Amniotic epithelial cell (primary cell): ENCODE results near the gene IL16.
A peak's percentile ranks its signal among the peaks of the same experiment; 100 is the strongest.

Experiments
- DNase-seq: peaks from one replicate; pipeline ENCODE4 v3.0.0-alpha.2; 2010; ENCODE audit warnings: low read depth

IL16 gene

DNA sequence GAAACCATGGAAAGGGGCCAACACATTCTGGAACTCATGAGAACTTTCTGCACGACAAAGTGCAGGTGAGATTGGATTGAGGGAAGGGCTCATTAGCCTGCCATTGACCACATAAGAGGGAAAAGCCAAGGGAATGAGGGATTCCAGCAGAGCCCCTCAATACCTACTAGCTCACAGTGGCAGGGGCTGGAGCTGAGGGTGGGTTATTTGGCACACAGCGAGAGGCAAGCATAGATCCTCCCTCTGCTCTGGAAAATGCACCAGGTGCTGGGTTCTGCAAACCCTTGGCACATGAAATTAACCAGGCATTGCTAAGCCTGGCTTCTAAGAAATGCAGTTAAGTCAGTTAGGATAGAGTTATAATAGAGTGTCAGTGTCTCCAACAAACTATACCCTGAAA lies 60.8 kb downstream of the IL16 start:
- no peak for DNase-seq

DNA sequence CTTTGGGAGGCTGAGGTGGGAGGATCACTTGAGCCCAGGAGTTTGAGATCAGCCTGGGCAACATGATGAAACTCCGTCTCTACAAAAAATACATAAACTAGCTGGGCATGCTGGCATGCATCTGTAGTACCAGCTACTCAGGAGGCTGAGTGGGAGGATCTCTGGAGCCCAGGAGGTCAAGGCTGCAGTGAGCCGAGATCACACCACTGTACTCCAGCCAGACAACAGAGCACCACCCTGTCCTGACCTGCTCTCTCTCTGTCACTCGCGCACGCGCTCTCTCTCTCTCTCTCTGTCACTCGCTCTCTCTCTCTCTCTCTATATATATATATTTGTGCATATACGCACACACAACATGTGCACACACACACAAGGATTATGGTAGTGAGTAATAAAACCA lies 61.8 kb downstream of the IL16 start:
- DNase-seq = no peak

DNA sequence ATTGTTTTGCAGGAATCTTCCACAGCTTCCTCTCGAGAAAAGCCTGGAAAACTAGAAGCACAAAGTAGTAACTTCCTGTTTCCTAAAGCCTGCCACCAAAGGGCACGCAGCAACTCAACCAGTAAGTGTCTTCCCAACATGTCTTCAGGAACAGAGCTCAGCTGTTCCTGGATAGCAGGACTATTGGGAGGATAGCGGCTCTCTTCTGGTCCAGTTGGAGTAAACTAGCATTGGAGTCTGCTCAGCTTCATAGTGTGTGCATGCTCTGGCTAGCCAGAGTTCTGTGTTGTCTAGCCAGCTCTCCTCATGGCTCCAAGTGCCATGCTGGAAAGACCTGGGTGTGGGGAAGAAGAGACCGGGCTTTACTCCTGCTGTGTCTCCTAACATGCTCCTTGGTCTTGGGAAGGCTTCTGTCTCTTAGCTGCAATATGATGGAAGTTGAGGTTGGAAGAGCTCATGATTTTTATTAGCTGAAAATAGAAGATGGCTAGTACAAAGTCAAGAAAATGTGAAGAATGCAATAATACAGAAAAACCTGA lies 63.1 kb downstream of the IL16 start:
- DNase-seq = no peak

DNA sequence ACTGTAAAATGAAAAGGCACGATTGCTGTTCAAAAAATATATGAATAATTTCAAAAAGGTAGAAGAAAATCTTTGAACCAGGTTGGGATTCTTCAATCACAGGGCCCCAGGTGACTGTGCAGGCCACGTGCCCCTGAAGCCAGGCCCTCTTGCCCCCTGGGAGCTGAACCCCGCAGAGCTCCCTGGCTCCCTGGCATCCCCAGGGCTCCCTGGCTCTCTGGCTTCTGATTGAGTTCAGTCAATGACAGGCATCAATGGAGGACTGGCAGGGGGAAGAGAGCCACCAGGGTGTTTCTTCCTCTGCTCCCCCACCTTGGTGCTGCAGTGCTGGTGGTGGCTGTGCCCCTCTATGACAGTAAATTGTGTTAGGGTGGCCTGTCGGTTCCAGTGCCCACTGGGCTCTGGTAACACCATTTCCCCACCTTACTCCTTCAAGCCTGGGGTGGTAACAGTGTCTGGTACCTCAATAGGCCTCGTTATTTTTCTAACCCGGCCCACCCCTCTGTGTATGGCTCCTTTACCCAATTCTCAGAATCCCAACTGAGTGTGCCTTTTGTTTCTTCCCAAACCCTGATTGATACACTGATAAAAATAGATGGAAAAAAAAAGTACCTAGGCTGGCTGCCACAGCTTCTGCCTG lies 64.6 kb downstream of the IL16 start:
- DNase-seq = no peak

DNA sequence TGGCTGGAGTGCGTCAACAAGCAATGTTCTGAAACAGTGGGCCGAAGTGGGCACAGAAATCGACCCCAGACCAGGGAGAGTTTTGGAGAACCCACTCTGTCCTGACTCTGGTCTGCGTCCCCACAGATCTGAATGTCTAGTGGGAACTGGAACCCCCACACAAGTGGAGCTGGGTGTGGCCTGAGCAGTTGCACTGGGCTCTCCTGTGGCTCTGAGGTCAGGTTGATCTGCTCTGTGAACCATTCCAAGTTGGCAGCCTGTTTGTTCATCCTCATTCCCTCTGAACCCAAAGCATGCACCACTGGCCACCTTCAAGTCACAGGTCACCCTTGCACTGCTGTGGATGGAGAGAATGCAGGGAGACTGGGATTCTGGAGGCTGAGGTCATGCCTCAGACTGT lies 66.8 kb downstream of the IL16 start:
- DNase-seq = no peak

DNA sequence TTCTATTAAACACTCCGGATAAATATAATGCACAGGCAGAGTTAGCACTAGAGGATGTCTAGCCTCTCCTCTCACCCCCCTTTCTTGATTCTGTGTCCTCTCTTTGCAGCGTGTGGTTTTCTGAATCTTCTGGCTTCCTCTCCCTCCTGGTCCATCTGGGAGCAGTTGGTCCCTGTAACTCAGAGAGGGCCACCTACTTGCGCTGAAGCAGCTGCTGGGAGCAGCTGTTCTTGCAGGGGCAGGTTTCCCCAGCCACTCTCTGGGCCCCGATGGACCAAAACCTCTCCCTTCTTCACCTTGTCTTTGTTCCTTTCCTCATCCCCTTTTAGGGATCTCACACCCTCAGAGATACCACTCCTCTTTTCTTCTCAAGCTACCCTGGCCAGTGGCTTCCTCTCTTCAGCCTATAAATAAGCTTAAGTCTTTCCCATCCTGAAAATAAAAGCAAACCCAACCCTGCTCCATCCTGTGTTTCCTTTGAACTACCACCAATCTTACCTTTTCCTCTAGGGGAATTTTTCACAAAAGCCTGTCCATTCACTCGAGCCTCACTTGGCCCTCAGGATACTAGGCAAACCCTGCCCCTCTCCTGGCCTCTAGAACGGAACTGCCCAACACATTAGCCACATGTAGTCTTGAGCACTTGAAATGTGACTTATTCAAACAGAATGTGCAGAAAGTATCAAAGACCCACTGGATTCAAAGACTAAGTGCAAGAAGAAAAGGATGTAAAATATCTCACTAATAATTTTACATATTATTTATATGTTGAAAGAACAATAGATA lies 67.6 kb downstream of the IL16 start:
- DNase-seq = no peak

DNA sequence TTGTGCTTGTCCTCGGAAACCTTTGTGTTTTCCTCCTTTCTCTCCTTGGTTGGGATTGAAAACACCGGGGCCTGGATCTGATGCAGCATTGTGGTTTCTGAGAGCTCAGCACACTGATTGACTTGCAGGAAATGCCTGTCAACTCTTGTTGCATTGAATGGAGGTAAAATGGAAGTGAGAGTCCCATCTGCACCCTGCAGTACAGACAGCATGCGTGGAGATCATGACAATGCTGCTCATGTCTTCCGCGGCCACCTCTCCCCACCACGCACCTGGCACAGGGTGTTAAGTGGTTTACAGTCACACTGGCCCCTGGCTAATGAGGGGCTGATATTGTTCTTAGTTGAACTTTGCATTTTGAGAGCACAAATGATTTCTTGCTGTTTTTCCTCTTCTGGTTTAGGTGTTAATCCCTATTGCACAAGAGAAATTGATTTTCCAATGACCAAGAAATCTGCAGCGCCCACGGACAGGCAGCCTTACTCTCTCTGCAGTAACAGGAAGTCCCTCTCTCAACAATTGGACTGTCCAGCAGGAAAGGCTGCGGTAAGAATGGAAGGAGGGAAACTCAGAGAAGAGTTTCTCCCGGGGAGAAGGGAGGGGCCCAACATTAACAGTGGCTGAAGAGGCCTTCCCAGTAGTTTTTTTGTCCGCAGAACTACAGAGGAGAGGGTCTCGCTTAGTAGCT lies 68.7 kb downstream of the IL16 start:
- no peak for DNase-seq

DNA sequence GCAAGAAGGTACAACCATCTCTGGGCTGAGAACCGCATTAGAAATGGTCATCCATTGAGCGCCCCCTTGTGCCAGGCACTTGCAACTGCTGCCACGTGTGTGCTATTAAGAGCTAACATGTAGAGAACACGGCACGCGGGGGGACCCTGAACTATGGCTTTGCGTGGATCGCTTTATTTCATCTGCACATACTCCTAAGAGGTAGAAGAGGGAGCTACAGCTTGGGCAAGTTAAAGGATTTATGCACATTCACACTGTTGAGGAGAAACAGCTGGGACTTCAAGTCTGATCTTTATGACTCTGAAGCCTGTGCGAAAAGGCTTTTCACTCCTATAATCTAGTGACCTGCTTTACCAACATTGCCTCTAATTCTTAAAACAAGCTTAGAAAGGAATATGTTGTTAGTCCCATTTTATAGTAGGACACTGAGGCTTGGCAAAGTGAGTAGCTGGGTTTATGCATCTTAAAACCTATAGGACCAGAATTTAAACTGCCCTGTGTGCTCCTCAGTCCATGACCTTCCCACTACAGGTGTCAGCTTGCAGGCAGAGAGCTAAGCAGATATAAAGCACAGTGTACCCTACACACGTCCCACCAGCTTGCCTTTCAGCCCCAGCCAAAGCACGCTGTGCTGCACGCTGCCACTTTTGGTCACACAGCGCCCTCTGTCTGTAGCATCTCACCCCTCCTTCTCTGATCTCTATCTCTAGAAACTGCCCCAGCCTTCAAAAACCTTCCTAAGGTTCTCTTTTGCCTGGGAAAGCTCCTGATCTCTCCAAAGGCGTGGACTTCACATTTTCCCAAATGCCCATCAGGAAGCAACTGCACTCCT lies 69.5 kb downstream of the IL16 start:
- DNase-seq = peak; percentile 68

DNA sequence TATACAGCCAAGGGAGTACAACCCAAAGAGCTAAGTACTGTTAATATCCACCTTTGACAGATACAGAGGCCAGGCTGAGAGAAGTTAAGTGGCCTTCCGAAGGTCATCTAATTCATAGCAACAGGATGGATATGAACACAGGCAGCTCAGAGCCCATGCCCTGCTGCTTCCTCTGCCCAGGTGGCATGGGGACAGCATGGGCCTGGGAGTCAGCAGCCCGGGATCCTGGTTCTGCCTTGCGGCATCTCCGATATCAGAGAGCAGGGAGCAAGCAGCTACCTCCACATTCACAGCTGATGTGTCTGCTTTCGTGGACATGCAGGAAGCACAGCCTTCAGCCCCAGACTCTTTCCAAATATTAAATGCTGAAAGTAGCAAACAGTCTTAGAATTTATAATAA lies 71.7 kb downstream of the IL16 start:
- no peak for DNase-seq

DNA sequence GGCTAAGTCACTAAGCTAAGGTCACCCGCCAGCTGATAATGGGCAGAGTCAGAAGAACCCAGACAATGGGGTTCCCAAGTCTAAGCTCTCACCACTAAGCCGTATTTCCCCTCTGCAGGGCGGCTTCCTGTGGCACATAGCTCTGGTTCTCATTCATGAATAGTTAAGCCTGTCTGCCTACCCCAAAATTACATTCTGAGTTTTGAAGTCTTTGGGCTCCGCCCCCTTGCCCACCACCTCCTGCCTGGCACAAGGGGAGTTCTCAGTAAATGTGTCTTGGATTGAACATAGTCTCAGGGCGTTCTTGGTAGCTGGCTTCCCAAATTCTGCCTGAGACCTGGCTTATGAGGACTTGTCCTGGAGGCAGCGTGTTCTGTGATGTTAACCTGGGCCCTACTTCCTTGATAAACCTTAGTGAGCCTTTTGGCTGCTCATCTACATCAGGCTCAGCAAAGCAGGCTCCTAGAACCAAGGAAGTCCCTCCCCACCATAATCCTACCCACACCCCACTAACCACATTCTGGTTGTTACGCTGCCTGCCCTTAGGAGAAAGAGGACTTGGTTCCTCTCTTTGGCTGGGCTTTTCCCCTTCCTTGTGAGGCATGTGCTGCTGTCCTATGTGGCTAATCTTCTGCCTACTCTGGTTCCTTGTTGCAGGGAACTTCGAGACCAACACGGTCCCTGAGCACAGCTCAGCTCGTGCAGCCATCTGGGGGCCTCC lies 72.4 kb downstream of the IL16 start:
- no peak for DNase-seq

DNA sequence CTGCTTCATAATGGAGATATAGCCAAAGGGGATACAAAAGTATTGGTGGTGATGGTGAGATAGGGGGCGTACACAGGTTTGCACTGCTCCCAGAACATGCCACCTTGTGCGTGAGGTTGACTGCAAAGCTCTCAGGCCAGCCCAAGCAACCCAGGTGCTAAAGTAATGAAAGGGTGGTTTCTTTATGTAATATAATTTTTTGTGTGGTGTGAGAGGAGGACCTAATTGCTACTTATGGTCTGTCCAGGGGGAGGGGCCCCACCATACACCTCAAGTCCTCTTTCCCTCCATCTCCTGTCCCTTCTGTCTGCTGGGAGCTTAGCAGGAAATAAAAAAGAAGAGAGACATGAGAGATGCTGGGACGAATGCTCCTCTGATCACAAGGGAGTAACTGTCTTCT lies 73.5 kb downstream of the IL16 start:
- DNase-seq = no peak

DNA sequence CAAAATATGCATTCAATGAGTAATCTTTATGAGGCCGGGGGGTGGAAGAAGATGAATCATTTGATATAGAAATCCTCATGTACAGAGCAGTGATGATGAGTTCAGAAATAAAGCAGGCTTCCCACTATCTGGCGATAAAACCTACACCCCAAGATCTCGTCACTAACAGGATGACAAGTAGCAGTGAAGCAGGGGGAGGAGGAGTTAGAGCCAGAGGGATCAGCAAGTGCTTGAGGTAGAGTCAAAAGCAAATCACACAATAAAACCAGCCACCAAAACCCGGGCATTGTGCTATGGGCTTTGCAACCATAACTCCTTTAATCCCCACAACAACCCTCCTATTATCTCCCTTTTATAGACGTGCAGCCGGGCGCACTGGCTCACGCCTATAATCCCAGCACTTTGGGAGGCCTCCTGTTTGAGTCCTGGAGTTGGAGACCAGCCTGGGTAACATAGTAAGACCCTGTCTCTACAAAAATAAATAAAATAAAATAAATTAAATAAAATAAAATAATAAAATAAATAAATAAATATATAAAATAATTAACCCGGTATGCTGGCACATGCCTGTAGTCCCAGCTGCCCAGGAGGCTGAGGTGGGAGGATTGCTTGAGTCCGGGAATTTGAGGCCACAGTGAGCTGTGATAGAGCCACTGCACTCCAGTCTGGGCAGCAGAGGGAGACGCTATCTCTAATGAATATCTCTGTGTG lies 74.3 kb downstream of the IL16 start:
- peak; percentile 61 for DNase-seq

DNA sequence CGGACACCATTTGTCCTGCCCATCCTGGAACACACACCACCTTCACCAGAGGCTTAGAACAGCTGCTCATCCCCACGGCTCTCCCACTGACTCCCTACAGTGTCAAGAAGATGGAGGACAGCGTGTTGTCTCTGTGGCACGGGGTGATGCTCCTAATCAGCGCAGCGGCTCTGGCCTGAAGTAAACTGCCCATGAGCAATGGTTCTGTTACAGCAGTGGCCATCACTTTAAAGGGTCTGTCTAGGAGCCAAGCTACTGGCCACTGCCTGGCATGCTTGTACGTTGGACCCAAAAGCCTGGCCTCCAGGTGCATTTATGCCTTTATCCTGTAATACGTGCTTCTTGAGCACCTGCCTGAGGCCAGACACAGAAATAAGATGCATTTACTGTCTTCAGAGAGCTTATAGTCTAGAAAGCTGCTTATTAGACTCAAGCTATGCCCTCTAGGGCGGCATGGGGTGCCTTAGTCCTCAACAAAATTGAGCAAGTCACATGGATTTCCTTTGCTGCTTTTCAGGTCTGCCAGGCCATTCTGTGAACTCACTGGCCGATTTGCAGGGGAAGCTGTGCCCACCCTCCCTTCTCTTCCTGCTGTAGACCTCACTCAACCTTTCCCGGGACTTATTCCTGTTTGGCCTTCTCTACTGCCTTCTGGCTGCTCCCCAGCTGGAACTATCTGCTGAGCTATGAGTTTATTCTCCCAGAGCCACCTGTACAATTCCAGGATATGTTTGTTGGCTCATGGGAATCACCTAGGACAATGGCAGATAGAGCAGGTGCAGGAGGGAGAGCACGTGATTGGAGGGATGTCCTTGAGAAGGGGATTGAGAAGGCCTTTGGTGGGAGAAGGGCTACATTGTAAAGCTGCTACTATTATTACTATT lies 75.3 kb downstream of the IL16 start:
- no peak for DNase-seq

DNA sequence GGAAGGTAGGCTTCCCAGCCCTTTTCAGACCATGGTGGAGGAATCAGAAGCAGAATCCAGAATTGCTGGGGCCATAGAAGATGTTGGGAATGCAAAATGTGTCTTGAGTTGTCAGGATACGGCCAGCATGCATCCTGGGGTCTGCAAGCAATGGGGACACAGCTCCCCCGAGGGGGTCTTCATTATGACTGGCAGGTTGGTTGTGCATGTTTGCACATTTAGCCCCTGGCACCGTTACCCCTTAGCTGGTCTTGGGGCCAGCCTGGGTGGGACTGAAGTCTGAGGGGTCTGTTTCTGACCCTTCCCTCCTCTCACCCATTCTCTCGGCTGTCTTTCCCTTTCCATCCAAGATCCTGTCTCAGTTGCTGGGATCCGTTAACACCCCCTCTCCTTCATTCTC lies 76.5 kb downstream of the IL16 start:
- no peak for DNase-seq

DNA sequence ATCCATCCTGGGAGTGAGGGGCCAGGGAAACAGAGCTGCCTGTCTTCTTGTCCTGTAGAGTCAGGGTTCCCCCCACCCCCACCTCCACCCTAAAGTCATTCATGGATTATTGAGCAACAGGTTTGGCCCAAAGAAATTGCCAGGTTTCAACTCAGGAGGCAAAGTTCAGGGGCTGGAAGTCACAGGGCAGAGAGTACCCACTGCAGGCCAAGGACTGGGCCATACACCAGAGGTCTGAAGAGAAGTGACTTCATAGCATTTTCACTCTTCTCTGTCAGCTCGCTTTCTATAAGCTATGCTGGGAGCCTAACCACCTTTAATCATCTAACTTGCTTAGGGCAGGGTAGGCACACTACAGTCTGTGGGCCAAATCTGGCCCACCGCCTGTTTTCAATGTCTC lies 77.2 kb downstream of the IL16 start:
- DNase-seq = no peak

DNA sequence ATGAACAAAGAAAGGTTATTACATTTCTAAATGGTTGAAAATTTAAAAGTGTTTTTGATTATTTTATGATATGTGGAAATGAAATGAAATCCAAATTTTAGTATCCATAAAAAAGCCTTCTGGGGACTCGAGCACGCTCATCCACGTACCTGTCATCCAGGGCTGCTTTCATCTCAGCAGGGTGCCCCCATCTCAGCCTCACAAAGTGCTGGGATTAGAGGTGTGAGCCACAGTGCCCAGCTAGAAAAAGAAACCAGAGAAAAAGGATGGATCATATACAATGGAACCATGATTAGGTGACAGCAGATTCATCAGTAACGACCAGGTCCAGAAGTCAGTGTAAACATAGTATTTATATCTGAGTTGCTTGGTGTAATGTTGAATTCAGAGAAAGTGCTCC lies 77.6 kb downstream of the IL16 start:
- DNase-seq = no peak

DNA sequence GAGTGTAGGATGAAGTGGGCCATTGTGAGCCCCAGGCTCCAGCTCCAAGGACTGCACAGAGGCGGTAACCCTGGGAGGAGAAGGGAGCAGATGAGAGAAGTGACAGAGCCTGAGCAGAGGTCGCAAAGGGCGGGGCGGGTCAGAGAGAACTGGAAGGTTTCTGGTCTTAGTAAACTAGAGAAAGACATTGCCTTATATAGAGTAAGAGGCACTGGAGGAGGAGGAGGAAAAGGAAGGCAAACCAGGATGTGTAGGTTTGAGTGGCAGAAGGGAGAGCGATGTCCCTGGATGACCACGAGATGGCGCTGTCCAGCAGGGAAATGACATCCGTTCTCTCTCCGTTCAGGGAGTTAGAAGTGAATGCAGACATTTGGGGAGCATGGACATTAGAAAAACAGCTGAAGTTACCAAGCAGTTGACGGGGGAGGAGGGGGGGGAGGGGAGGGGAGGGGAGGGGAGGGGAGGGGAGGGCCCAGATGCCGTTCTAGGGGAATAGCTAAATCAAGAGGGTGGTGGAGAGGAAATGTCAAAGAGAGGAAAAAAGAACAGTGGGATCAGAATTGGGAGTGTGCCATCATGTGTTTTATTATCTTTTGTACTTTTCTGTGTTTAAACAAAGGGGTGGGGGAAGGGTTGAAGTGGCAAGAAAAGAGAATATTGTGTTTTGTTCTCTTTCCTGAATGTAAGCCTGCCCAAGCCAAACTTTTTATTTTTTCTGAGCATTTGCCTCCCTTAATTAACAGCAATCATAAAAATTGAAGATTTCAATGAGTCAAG lies 78.4 kb downstream of the IL16 start:
- peak; percentile 81 for DNase-seq

DNA sequence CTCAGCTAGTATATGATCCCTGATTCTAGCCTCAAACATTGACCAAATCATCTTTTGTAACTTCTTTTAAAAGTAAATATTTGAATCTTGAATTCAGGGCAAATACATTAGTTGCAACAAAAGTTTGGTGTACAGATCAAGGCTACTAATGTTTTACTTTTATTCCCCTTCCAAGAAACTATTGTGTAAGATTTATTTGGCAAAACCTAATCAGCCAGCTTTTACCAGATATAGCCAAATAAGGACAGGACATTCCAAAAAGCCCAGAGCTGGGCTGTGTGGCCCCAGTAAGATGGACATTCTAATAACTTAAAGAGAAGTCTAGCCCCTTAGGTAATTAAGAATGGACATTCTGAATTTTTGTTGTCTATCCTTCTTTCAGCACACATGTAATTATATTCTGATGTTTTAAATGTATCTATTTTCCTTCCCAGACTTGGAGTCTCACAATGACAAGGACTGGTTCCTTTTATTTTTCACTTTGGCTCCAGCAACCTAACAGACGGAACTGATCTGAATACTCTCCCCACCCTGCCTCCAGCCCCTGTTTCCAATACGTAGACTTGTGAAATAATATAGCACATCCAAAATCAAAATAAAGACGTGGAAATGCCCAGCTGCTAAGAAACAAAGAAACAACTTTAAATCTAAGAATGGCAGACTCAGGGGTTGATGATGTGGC lies 79.2 kb downstream of the IL16 start:
- DNase-seq = no peak
